GM12874 (cell line): ENCODE data around the gene SLC48A1.

Source experiments
- CTCF ChIP-seq: IDR thresholded peaks from 2 replicates; pipeline ENCODE4 v1.5.1; 2011; ENCODE audit warnings: low read depth, mild to moderate bottlenecking, control low read depth, low read length, moderate library complexity; ENCODE audit not compliant: insufficient read depth

Gene SLC48A1

DNA sequence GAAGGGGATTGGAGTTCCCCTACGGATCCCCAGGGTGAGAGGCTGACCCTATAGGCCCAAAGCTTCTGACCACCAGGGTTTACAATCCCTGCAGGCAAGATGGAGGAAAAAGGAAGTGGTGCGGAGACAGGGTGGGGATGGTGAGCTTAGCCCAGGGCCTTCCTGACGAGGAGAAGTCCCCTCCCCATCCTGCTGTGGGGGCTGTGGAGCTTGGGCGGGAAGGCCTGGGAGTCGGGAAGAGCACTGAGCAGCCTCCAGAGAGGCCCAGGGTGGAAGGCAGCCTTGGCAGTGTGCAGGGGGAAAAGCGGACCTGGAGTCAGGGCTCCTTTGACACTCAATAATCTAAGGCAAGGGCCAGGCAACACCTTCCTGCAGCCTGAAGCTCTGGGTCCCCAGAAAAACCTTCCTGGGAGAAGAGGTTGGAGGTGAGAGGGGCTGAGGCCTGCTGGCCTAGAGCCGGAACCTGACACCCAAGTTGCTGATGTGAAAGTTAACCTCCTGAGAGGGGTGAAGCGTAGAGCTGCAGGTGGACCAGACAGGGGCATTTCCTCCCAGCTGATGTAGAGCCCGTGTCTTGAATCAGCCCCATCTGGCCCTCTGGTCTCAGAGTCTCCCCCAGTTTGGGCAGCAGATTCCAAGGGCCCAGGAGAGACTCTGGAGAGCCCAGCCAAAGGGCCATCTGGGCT is 40.6 kb downstream of the SLC48A1 start:
- no peak for TF ChIP-seq CTCF

- no peak for TF ChIP-seq CTCF
Measured at GRCh38 chr12:47814539-47815170, 41.6 kb downstream of the SLC48A1 start.

GRCh38 chr12:47816403-47817271 is 43.6 kb downstream of the SLC48A1 start:
- no peak for TF ChIP-seq CTCF

DNA sequence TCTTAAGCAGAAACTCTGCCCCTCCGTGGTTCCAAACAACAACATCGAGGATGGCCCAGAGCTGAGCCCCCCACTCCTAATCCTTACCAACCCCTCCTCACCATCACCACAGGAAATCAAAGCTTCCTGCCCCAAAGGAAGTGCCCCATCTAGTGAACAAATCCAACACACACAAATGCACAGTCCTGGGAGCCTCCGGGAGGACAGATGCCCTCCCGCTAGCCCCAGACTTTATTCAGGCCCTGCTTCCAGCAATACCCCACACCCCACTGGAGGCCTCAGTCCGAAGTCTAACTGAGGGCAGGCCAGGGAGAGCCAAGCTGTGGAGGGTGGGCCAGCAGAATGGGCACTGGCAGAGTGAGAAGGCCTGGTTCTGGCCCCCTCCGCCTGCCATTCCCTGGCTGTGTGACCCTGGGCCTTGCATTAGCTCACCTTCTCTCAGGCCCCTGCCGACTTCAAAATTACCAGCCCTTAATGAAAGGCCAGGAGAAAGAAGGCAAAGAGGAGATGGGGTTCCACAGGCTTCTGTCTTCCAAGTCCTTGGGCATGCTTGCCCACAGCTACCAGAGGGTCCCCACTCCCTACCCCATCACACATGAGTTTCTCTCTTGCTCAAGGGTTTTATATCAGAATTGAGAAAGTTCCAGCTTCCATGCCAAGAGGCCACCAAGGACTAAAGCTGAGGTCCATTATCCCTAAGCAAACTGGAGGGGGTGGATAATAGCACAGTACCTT is 44.4 kb downstream of the SLC48A1 start:
- no peak for TF ChIP-seq CTCF

GRCh38 chr12:47818007-47818376 is 45.0 kb downstream of the SLC48A1 start:
- TF ChIP-seq CTCF: no peak

DNA sequence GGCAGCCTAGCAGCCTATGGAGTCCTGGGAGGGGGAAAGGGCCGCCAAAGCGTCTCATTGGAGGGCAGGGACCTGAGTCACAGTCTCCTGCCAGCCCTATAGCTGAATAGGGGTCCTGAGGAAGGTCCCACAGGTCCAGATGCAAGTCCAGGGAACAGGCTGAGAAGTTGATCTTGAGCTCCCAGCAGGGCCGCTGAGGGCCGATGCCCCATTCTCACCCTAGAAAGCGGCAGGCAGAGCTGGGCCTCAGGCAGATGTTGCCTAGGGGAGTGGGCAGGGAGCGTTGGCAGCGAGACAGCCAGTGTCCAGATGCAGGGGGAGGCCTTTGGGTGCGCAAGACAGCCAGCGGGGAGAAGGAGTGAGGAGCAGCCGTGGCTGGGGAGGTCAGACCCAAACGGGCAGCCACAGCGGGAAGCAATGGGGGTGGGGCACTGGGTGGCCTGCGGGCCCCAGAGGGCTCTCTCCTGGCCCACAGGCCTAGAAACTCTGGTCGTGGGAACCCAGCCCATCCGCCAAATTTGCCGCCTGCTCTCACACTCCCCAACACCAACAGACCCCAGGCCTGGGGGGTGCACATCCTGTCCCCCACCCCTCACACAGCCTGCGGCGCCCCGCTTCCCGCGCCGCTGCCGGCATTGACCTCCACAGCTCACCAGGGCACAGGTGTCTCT is 45.6 kb downstream of the SLC48A1 start:
- TF ChIP-seq CTCF: no peak
